HEK293 (cell line): ENCODE results near the gene D2HGDH.
"Not testable (repeated sequence)": the region's sequence is repeated elsewhere in the genome, so short reads cannot be mapped to it uniquely, and the experiment has no call there.

Experiments used
- CTCF ChIA-PET: fragments of 350-600 bp; formaldehyde crosslinking; extraction: SDS; loops from one replicate; lab custom pipeline; 2021; ENCODE audit warnings: antibody characterized with exemption; lab: Yijun Ruan, JAX
- POLR2A ChIA-PET: fragments of 300-600 bp; formaldehyde crosslinking; extraction: SDS; loops from one replicate; lab custom pipeline; 2020; ENCODE audit warnings: antibody characterized with exemption, inconsistent platforms; lab: Yijun Ruan, JAX
- H3K27ac ChIP-seq: fragments of 200-500 bp; sonication (Bioruptor generic); 2 replicates; pipeline ENCODE4 v1.5.1; 2014; ENCODE audit warnings: low read depth, low read length, control low read depth, inconsistent platforms; ENCODE audit errors: extremely low read depth
- H3K36me3 ChIP-seq, 2 experiments: fragments of 200-500 bp in 1 of 2; sonication (Bioruptor generic) in 1 of 2; 1 replicate in 1 of 2; 2 replicates in 1 of 2; pipeline ENCODE4 v1.5.1; 2014 to 2017; ENCODE audit warnings: inconsistent platforms in 2 of 2, low read length in 2 of 2; ENCODE audit not compliant: control insufficient read depth in 2 of 2, insufficient read depth in 1 of 2
- H3K4me1 ChIP-seq: fragments of 200-500 bp; sonication (Bioruptor generic); 2 replicates; pipeline ENCODE4 v1.5.1; 2014; ENCODE audit warnings: mild to moderate bottlenecking, low read length, inconsistent platforms; ENCODE audit not compliant: control insufficient read depth, insufficient read depth
- H3K4me3 ChIP-seq: 2 replicates; pipeline ENCODE4 v1.5.1; 2011; ENCODE audit warnings: low read depth, mild to moderate bottlenecking, control low read depth, low read length, moderate library complexity
- H3K9me3 ChIP-seq: fragments of 200-500 bp; sonication (Bioruptor generic); 2 replicates; pipeline ENCODE4 v1.5.1; 2014; ENCODE audit warnings: low read depth, low read length, inconsistent platforms; ENCODE audit not compliant: control insufficient read depth, insufficient read depth
- KLF1 ChIP-seq: fragments of 450-650 bp; formaldehyde crosslinking; IDR thresholded peaks from 2 replicates; pipeline ENCODE4 v1.5.1; 2016; ENCODE audit warnings: missing biosample characterization, missing genetic modification characterization
- KLF17 ChIP-seq: fragments of 450-650 bp; formaldehyde crosslinking; IDR thresholded peaks from 2 replicates; pipeline ENCODE4 v1.5.1; 2016; ENCODE audit warnings: missing biosample characterization, missing genetic modification characterization
- WT1 ChIP-seq: fragments of 450-650 bp; formaldehyde crosslinking; IDR thresholded peaks from 2 replicates; pipeline ENCODE4 v1.5.1; 2016; ENCODE audit warnings: missing biosample characterization, missing genetic modification characterization
- ZBTB8A ChIP-seq: fragments of 450-650 bp; formaldehyde crosslinking; IDR thresholded peaks from 2 replicates; pipeline ENCODE4 v1.5.1; 2016; ENCODE audit warnings: missing biosample characterization, missing genetic modification characterization
- ZFP41 ChIP-seq: fragments of 450-650 bp; formaldehyde crosslinking; IDR thresholded peaks from 2 replicates; pipeline ENCODE4 v1.5.1; 2016; ENCODE audit warnings: missing biosample characterization, missing genetic modification characterization, borderline replicate concordance
- ZNF169 ChIP-seq: fragments of 450-650 bp; formaldehyde crosslinking; IDR thresholded peaks from 2 replicates; pipeline ENCODE4 v1.5.1; 2016; ENCODE audit warnings: missing biosample characterization, missing genetic modification characterization
- ZNF18 ChIP-seq: fragments of 450-650 bp; formaldehyde crosslinking; IDR thresholded peaks from 2 replicates; pipeline ENCODE4 v1.5.1; 2016; ENCODE audit warnings: missing biosample characterization, missing genetic modification characterization
- ZNF248 ChIP-seq: fragments of 450-650 bp; formaldehyde crosslinking; IDR thresholded peaks from 2 replicates; pipeline ENCODE4 v1.5.1; 2017; ENCODE audit warnings: missing biosample characterization, missing genetic modification characterization
- ZNF350 ChIP-seq: fragments of 450-650 bp; formaldehyde crosslinking; IDR thresholded peaks from 2 replicates; pipeline ENCODE4 v1.5.0; 2017; ENCODE audit warnings: missing biosample characterization, mild to moderate bottlenecking, missing genetic modification characterization
- ZNF514 ChIP-seq: fragments of 450-650 bp; formaldehyde crosslinking; IDR thresholded peaks from 2 replicates; pipeline ENCODE4 v1.5.1; 2016; ENCODE audit warnings: missing biosample characterization, missing genetic modification characterization
- ZNF776 ChIP-seq: fragments of 450-650 bp; formaldehyde crosslinking; IDR thresholded peaks from 2 replicates; pipeline ENCODE4 v1.5.0; 2017; ENCODE audit warnings: missing biosample characterization, missing genetic modification characterization, borderline replicate concordance
- ZNF792 ChIP-seq: fragments of 450-650 bp; formaldehyde crosslinking; IDR thresholded peaks from 2 replicates; pipeline ENCODE4 v1.5.1; 2016; ENCODE audit warnings: missing biosample characterization, missing genetic modification characterization
- TF ChIP-seq, protein P1 (sequence below): fragments of 450-650 bp; formaldehyde crosslinking; IDR thresholded peaks from 2 replicates; pipeline ENCODE4 v1.5.1; 2016; ENCODE audit warnings: missing biosample characterization, missing genetic modification characterization

The D2HGDH gene

DNA sequence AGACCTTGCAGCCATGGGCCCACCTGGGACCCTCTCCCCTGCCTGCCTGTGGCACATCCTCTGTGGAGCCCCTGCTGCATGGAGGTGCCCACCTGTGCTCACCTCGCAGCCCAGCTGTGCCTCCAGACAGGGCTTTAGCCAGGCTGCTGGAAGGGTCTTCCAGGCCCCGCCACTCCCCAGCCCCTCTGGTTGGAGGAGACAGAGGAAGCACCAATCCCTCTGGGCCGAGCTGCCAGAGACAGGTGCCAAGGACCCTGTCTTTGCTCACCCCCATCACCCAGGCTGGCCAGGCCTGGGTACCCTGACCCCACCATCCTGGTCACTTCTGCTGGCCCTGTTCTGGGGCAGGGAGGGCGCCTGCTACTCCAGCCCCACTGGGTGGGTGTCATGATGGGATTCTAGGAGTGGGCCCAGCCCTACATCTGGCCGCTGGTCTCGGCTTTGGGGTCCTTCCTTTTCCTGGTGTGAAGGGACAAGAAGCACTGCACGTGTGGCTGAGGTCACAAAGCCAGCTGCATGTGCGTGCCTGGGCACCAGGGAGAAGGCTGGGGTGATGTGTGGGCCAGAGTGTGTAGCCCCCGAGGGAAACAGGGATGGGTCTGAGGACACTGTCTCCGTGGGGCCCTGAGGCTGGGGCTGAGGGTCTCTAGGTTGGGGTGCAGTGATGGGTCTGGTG lies 65.2 kb downstream of the D2HGDH start:
- no peak overlapping the region for H3K4me3 ChIP-seq
- ChIA-PET CTCF (no interaction called here), POLR2A (no interaction called here)
- TF ChIP-seq ZNF776 (no peak), ZNF248 (tag by site-specific recombination) (no peak), ZBTB8A (tag by site-specific recombination) (no peak), ZNF792 (tag by site-specific recombination) (no peak), WT1 (tag by site-specific recombination) (no peak), ZFP41 (tag by site-specific recombination) (no peak), ZNF169 (tag by site-specific recombination) (no peak), ZNF18 (tag by site-specific recombination) (no peak), ZNF514 (tag by site-specific recombination) (no peak)
- TF ChIP-seq, protein P1, sequence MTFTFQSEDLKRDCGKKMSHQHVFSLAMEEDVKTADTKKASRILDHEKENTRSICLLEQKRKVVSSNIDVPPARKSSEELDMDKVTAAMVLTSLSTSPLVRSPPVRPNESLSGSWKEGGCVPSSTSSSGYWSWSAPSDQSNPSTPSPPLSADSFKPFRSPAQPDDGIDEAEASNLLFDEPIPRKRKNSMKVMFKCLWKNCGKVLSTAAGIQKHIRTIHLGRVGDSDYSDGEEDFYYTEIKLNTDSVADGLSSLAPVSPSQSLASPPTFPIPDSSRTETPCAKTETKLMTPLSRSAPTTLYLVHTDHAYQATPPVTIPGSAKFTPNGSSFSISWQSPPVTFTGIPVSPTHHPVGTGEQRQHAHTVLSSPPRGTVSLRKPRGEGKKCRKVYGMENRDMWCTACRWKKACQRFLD: no peak
- H3K36me3 ChIP-seq: no peaks in the 10 kb centered on the region
- no peak overlapping the region for H3K27ac ChIP-seq
- H3K9me3 ChIP-seq: no peaks in the 10 kb centered on the region
- no peaks in the 10 kb centered on the region for H3K4me1 ChIP-seq

- H3K4me3 ChIP-seq, CTCF ChIA-PET, H3K4me1 ChIP-seq, H3K9me3 ChIP-seq, H3K36me3 ChIP-seq, POLR2A ChIA-PET, H3K27ac ChIP-seq: not testable (repeated sequence)
These were observed 65.9 kb downstream of the D2HGDH start for GRCh38 chr2:241800198-241800903.

DNA sequence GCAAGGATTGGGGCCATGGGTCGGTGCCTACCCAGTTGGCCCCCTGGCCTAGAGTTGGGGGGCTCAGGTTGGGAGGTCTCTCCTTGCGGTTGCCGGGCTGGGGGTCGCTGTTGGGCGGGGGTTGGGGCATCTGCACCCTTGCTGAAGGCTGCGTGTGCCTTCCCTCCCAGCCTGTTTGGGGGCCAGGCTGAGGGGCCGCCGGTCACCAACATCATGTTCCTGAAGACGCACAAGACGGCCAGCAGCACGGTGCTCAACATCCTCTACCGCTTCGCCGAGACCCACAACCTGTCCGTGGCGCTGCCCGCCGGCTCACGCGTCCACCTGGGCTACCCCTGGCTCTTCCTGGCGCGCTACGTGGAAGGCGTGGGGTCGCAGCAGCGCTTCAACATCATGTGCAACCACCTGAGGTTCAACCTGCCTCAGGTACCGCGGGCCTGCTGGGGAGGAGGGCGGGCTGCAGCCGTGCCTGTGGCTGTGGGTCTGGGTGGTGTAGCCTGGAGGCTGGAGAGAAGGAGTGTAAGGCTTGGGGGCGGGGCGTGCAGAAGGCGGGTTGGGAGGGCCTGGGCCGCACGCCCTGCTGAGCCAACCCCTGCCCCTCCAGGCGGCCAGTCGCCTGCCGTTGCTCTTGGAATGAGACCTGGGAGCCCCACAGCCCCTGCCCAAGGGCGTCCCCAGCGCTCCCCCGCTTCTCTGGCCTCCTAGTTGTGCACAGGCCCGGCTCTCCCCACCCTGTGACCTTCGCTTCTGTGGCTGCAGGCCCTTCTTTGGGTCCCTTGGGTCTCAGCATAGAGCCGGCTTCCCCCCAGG lies 67.4 kb downstream of the D2HGDH start:
- ChIA-PET CTCF (no interaction called here), POLR2A (no interaction called here)
- H3K4me3 ChIP-seq: no peak overlapping the region
- TF ChIP-seq KLF1 (tag by site-specific recombination): peak; percentile 51
- TF ChIP-seq KLF17 (tag by site-specific recombination): peak; percentile 21; the same call in 1 of the 2 replicates
- TF ChIP-seq ZNF350 (tag by site-specific recombination): no peak
- no peaks in the 10 kb centered on the region for H3K36me3 ChIP-seq
- no peak overlapping the region for H3K27ac ChIP-seq
- H3K4me1 ChIP-seq: no peaks in the 10 kb centered on the region
- no peaks in the 10 kb centered on the region for H3K9me3 ChIP-seq
